Spleen (tissue), 7 donors: Measurements from ENCODE around the gene NEDD4L.

Source experiments
- POLR2AphosphoS5 ChIP-seq, 3 donors: sonication (generic); formaldehyde crosslinking; IDR thresholded peaks; one replicate each; pipeline ENCODE4 v1.5.1; 2017; ENCODE audit warnings: antibody characterized with exemption in 3 of 3
- TF ChIP-seq, protein P1 (sequence below), 11 experiments: fragments of 200-600 bp in 7 of 11; fragments of 450-650 bp in 4 of 11; sonication (generic) in 4 of 11; IDR thresholded peaks in 8 of 11; conservative IDR thresholded peaks in 3 of 11; 1 replicate in 7 of 11; 2 replicates in 4 of 11; pipeline versions ENCODE4 v1.4.0 to v1.8.0; 2016 to 2021; ENCODE audit warnings: antibody characterized with exemption in 11 of 11, inconsistent platforms in 4 of 11, mild to moderate bottlenecking in 1 of 11
- donor health status: DM: no; HTN: no; CAD: no; lungs with moderate emphysema.
- donor health status: DM: no; HTN: no; CAD: no.
- donor health status: DM: no; HTN: no; CAD: no.

DNA sequence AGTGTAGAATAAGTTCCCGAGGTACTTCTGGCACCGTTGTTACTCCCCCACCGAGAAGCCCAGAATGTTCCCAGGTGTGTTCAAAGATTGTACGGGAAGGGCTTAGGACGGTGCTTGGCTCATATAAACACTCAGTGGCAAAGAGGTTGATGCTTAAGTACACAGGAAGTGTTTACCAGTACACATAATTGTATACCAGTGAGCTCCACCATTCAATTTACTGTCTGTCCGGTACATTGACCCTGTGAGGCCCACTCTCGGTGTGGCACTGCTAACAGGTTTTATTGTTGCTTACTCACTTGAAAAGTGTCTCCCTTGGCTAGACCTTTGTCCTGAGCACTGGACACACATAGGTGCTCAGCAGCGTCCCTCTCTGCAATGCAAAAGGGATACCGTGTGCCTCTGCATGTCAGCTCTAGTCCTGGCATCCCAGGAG lies 191.0 kb downstream of the NEDD4L start:
- no peak for TF ChIP-seq POLR2AphosphoS5 (IDR thresholded peaks at IDR 0.05)
- TF ChIP-seq, protein P1, sequence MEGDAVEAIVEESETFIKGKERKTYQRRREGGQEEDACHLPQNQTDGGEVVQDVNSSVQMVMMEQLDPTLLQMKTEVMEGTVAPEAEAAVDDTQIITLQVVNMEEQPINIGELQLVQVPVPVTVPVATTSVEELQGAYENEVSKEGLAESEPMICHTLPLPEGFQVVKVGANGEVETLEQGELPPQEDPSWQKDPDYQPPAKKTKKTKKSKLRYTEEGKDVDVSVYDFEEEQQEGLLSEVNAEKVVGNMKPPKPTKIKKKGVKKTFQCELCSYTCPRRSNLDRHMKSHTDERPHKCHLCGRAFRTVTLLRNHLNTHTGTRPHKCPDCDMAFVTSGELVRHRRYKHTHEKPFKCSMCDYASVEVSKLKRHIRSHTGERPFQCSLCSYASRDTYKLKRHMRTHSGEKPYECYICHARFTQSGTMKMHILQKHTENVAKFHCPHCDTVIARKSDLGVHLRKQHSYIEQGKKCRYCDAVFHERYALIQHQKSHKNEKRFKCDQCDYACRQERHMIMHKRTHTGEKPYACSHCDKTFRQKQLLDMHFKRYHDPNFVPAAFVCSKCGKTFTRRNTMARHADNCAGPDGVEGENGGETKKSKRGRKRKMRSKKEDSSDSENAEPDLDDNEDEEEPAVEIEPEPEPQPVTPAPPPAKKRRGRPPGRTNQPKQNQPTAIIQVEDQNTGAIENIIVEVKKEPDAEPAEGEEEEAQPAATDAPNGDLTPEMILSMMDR (IDR thresholded peaks at IDR 0.05 in 8 of 11, conservative IDR thresholded peaks at IDR 0.05 in 3 of 11), result no peak
